NOMO-1 treated with DMSO at 0.1 percent for 48 hours (cell line): ENCODE data around the gene DYNC1I1.
A peak's percentile ranks its signal among the peaks of the same experiment; 100 is the strongest.

Experiments used
- DNase-seq: peaks from one replicate; lab custom pipeline; 2025; ENCODE audit not compliant: unreplicated experiment; lab: John Stamatoyannopoulos, UW

The DYNC1I1 gene

DNA sequence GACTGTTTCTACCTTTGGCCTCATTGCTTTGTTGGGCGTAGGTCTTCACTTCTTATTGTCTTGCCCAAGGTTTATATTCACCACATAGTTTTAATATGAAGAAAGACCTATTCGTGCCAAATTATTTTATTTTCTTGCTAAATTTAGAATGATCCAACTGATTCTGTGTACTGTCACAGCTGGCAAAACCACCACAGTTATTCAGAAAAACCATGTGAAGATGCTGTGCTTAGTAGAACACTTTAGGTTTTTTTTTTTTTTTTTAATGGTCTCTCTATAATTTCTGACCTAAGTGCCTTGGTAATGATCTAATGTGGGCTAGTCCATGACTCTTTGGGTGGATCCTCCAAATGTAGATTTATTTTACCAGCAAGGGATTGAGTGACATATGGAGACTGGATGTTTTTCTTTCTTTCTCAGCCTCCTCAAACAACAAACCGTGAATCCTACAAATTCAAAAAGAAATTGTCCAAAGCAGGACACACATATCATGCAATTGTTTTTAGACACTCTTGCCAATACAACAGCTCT, 243.8 kb downstream of the DYNC1I1 start:
- no peak for DNase-seq

- peak; percentile 76 for DNase-seq
Observed at GRCh38 chr7:96016735-96017134, 244.4 kb downstream of the DYNC1I1 start.

DNA sequence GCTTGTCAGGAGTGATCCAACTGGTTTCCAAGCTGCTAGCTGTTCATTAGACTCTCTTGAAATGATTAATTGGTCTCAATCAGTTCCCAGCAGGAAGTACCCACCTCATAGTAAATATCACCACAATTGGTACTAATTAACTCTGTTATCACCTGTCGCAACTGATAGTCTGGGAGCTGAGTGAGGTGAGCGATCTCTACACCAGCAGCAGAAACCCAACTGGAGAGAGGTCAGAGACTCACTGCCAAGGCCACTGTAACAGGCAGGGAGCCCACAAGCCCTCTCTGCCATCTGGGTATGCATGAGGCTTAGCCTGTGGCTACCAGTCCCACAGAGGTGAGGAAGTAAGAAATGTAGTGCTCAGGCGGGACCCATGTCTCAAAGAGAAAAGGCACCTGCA, 245.5 kb downstream of the DYNC1I1 start:
- DNase-seq: no peak

GRCh38 chr7:96021568-96021967, 249.2 kb downstream of the DYNC1I1 start:
- no peak for DNase-seq

- no peak for DNase-seq
Observed at GRCh38 chr7:96023387-96023786, 251.0 kb downstream of the DYNC1I1 start.

DNA sequence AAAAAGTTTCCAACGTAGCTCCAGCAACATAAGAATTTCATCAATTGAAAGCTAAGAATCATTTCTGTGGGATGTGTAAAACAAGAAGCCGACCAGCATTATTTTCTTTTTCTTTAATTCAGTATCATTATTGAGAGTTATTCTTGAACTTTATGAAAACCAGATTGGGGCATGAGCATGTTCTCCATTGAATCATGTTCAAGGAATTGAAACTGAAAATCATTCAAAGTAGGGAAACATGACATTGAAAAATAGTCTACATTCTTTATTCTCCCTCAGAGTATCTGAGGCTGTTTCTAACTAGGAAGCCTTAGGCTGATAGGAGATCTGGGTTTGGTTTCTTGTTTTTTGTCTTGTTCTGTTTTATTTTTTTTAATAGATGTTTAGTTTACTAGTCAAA, 253.7 kb downstream of the DYNC1I1 start:
- DNase-seq: peak; percentile 18

DNA sequence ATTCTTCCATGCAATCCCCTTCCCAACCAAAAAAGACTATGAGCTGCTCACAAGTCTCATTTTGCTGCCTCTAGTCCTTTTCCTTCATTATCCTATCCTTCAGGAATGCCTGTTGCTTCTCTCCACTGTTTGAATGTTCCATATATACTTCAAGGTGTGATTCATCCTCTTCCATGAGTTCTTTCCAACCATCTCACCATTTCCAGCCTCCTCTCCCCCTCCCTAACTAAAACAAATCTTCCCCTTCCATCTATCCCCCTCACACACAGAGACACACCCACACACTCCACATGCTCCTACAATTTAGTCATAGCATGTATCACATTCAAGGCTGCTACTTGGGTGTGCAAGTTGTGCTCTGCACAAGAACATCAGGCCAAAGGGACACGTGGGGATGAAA, 254.3 kb downstream of the DYNC1I1 start:
- DNase-seq: no peak

GRCh38 chr7:96028729-96029128, 256.4 kb downstream of the DYNC1I1 start:
- DNase-seq: no peak

DNA sequence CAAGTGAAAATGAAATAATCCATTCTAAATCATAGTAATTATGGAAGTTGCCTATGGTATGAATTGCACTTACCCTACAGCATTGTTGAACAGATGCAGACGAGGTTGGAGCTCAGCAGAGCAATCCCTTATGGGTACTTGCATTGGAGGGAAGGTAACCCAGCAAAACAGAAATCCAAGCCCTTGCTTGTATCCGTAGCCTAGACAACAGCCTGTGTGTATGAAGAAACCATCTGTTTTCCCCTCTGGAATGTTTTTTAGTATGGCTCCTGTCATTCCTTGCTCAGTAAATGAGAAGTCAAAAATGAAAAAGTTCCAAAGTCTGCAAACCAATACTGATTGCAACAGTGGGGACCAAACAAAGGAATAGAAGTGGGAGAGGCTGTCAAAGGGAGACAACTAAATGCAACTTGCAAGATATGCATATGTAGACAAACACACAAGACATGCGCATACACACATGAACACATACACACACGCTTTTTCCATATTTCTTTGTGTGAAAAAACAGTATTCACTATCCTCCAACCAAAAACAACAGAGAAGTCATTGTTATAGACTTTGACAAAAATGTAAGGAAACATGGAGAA, 260.8 kb downstream of the DYNC1I1 start:
- DNase-seq: no peak

DNA sequence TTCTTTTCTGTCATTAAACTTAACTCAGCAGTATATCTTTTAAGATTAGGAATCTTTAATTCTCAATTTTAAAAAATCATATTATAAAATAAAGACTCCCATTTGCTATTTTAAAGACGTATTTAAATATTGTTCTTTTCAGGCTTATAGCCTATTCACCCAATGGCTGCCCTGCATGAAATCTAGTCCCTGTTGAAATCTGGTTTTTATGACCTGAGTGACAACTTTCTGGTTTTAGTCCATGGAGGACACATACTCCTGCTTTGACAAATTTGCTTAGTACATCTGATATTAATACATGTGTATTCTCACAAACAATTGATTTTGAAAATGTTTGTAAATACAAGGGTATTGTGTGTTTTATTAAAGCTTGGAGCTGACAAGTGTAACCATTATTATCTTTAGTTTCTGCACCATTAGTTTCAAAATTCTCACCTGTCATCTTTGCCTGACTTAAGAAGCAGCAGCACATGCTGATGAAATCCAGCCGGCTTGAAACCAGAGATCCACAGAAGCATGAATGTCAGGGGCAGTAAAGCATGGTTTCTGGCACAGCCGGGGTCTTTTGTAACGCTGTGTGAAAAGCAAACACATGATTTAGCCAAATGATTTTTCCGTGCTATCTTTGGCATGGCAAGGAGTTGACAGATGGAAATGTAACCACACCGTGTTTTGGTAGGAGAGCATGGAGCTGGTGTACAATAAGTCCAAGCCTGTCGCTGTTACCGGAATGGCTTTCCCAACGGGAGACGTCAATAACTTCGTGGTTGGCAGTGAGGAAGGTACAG, 262.8 kb downstream of the DYNC1I1 start:
- DNase-seq: no peak

GRCh38 chr7:96040250-96040772, 268.0 kb downstream of the DYNC1I1 start:
- no peak for DNase-seq

DNA sequence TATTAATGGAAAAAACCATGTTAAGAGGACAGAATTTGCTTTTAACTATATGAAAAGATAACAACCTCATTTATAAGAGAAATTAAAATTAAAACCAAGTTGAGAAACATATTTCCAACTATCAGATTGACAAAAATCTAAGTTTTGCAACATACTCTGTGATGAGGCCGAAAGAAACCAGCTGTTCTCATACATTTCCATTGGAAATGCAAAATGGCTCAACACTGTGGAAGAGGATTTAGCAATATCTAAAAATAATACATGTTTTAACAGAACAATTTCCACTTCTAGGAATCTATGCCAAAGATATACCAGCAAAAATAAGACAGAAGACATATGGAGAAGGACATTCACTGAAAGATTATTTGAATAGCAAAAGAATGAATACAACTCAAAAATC, 268.8 kb downstream of the DYNC1I1 start:
- no peak for DNase-seq

GRCh38 chr7:96045181-96045580, 272.8 kb downstream of the DYNC1I1 start:
- no peak for DNase-seq

GRCh38 chr7:96045919-96046318, 273.6 kb downstream of the DYNC1I1 start:
- DNase-seq: no peak

DNA sequence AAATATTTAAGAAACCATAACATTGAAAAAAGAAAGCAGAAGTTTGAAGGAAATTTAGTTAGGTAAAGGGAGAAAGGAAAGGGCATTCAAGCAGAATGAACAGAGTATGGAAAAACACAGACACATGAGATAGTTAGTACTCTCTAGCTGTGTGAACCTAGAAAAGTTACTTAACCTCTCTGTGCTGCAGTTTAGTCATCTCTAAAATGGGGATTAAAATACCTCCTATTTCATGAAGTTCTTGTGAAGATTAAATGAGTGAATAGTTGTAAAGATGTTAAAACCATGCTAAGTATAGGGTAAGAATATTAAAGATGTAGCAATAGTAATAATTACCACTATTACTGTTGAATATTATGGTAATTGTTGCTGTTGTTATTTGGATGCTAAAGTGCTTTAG, 279.9 kb downstream of the DYNC1I1 start:
- DNase-seq: no peak

- DNase-seq: no peak
Observed at GRCh38 chr7:96052860-96053470, 280.6 kb downstream of the DYNC1I1 start.

- DNase-seq: no peak
Observed at GRCh38 chr7:96055717-96056116, 283.4 kb downstream of the DYNC1I1 start.

DNA sequence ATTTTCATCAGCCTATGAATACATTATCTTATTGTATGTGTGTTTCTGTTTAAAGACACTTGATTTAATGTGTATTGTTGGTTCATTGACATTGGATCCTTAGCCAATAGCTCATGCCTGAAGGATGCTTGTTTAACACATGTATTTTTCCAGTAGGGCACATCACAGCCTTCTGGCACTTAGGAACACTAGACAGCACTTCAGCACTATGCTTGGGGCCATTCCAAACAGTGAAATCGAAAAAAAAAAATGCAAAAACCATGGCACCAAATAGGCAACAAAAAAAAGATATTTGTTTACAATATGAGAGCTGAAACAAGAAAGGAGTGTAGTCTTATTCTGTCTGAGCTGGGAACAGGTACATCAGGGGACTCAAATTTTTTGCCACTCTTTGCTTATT, 286.7 kb downstream of the DYNC1I1 start:
- DNase-seq: no peak

- no peak for DNase-seq
Observed at GRCh38 chr7:96061009-96061408, 288.7 kb downstream of the DYNC1I1 start.

DNA sequence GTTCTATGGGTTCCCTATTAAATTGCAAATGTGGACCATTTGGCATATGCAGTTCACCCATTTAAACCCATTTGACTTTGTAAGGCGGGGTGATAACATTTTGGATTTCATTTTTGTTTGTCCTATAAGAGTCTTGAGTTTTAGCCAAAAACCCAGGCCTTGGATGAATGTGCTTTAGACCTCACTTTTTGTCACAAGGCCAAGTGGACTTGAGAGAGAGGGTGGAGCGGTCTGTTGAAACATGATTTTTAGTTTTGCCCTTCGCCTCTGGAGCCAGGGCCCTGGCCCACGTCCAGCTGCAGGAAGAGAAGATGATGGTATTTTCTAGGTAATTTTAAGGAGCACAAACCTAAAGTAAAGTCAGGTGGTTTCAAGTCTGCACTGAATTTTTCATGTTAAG, 289.5 kb downstream of the DYNC1I1 start:
- DNase-seq: no peak

GRCh38 chr7:96067321-96067720, 295.0 kb downstream of the DYNC1I1 start:
- DNase-seq: no peak

GRCh38 chr7:96069401-96069800, 297.0 kb downstream of the DYNC1I1 start:
- DNase-seq: no peak
